HG03159 (cell line): ENCODE results near the gene CSF3R.
A peak's percentile ranks its signal among the peaks of the same experiment; 100 is the strongest.

Experiments
- ATAC-seq: cut with Tn5 transposase; IDR thresholded peaks from one replicate; pipeline ENCODE4 v1.9.1; 2021; ENCODE audit warnings: mild to moderate bottlenecking, moderate library complexity; ENCODE audit not compliant: unreplicated experiment

CSF3R gene

DNA sequence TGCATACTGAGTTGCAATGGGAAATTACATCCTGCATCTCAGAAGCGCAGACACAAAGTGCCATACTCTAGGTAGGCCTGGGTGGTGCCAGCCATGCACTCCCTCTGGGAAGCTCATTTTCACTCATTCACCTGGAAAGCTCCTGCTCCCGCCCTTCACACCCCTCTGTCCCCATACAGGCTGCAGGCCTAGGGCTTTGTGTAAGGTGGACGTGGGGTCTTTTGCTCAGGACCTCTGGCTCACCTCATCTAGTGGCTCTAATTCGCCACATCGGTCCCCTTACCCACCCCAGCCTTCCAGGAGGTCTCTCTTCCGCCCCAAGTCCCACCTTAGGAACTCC, 19.3 kb downstream of the CSF3R start:
- no peak for ATAC-seq

GRCh38 chr1:36458910-36459309, 23.8 kb downstream of the CSF3R start:
- ATAC-seq = no peak

DNA sequence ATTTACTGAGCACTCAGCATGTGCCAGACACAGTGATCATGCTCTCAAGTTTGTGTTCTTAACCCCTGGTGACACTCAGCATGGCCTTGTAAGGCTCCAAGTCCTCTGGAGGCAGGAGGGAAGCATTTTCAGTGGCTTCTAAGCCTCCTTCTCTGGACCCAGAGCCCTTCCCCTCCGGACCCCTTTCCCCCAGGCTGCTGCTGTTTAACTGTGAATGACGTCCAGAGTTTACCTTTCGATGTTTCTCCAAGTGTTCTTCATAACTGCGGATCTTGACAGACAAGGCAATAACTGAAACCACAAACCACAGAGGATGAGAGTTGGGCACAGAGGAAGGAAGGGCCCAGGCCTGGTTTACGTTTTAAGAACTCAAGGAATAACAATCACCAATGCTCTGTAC, 25.0 kb downstream of the CSF3R start:
- no peak for ATAC-seq

- no peak for ATAC-seq
Measured at GRCh38 chr1:36456391-36456928, 26.3 kb downstream of the CSF3R start.

GRCh38 chr1:36455386-36455785, 27.3 kb downstream of the CSF3R start:
- no peak for ATAC-seq

DNA sequence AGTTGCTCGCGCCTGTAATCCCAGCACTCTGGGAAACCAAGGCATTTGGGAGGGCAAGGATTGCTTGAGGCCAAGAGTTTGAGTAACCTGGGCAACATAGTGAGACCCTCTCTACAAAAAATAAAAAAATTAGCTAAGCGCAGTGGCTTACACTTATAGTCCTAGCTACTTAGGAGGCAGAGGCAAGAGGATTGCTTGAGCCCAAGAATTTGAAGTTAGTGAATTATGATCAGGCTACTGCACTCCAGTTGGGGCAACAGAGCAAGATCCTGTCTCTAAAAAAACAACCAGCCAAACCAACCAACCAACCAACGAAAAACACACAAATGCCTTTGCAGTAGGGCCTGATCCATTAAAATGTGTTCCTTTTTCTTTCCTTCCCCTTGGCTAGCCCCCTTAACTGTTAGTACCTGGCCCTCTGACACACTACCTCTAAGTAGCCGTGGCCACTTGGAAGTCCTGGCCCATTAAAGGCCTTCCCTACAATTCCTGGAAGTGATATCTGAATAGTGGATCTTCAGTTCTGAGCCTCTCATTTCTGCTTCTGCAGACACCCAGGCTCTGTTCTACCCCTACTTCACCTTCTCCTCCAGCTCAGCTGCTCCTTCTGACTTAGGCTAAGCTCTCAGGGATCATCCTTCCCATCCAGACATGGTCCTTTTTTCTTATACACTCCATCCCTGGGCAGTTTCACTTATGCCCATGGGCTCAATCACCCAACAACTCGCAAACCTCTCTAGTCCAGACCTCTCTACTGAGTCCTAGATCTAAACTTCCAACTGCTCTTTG, 28.9 kb downstream of the CSF3R start:
- no peak for ATAC-seq

GRCh38 chr1:36453051-36453450, 29.7 kb downstream of the CSF3R start:
- no peak for ATAC-seq

DNA sequence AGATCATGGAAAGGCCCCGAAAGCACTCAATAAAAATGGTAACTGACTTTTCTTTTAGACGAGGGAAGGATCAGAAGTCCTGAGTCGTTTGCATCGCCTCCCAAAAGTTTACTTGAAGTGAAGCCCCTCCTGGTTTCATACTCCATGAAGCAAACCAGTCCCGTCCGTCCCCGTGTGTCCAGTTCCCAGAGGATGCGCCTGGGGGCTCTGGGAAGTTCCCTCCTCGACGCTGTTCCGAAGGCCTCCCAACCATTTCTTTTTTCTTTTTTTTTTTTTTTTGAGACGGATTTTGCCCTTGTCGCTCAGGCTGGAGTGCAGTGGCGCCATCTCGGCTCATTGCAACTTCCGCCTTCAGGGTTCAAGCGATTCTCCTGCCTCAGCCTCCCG, 31.8 kb downstream of the CSF3R start:
- no peak for ATAC-seq

DNA sequence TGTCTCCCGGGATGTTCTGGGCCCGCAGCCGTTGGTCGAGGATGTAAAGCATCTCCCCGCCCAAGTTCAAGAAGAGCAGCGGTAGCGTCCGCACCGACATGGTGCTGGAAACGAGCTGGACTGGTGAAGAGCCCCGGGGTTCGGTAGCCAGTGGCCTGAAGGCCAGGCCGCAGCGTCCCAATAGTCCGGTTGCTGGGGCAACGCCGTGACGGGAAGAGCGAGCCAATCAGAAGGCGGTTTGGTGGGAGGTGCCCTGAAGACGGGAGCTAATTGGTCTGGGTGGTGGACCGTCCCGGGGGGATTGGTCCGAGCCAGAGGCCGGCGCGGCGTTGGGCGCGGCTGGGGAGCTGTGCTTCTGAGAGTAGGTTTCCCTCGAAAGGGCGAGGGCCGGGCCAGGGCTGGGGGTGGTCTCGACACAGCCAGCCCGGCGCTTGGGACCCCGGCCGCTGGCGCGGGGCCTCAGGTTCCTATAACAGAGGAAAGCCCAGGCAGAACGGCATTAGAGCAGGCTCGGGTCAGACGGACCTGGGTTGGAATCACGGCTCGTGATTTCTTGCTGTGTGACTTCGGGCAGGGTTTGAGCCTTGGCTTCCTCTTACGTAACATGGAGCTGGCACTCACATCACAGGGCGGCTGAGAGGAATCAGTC, 32.3 kb downstream of the CSF3R start, which contains the start of gene OSCP1:
TSS of gene OSCP1 (minus strand) at position 182 of the 649 bp plus-strand sequence. CDS start at position 100, 82 bp downstream.
- peak; percentile 97 for ATAC-seq

DNA sequence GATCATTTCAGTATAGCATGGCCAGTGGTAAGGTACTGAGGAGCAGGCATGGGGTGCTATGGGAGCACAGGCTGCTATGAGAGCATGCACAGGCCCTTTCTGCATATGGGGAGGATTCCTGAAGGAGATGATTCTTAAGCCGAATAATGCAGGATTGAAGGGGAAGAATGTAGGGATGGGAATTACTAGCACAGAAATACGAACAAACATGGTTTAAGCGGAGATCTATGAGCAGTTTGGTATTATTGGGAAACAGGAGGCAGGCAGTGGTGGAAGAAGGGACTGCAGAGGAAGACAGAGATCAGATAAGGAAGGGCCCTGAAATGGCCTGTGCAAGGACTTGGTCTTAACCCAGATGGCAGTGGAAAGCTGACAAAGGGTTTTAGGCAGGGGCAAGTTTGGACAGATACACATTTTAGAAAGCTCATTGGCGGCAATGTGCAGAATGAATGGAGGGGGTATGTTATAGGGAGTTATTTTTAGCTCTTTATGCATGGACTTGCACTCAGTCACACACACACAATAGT, 34.1 kb downstream of the CSF3R start:
- ATAC-seq = no peak

GRCh38 chr1:36447450-36447849, 35.3 kb downstream of the CSF3R start:
- ATAC-seq = no peak

- ATAC-seq = no peak
Measured at GRCh38 chr1:36446746-36447145, 36.0 kb downstream of the CSF3R start.

GRCh38 chr1:36446271-36446670, 36.4 kb downstream of the CSF3R start:
- ATAC-seq = no peak

GRCh38 chr1:36443297-36443696, 39.4 kb downstream of the CSF3R start:
- ATAC-seq = no peak

GRCh38 chr1:36442337-36442736, 40.4 kb downstream of the CSF3R start:
- ATAC-seq = no peak

GRCh38 chr1:36440646-36441045, 42.1 kb downstream of the CSF3R start:
- no peak for ATAC-seq

DNA sequence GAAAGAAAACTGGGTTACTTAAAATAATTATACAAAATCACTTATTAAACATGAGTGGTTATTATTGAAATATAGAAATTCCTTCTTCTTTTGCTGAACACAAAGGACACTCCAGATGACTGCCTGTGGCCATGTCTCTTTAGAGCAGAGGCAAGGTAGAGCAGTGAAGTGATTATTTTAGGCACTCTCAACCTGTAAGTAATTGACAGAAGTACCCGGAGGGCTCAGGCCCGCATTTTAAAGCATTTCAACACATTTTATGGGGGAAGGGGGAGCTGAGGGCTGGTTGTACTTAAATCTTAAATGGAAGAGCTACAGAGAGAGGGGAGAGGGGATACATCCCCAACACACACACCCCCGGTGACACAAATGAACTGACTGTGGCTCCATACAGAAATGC, 42.7 kb downstream of the CSF3R start:
- ATAC-seq = no peak

DNA sequence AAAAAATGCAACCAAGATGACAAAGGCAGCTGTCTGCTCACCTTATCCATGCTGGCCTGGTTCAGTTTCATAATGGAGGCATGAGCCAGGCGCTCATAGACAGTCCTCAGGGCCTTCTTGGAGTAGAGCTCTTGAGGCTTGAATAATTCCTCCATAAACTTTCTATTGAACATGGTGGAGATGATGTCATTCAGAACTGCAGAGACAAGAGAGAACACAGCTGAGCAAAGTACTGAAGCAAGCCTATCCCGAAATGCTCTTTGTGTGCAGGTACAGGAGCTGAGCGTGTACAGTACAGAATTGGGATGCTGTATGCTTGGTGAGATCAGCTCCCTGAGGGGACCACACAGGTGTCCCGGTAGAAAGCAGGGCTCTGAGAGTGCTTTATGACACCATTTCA, 44.0 kb downstream of the CSF3R start:
- no peak for ATAC-seq

- no peak for ATAC-seq
Measured at GRCh38 chr1:36436821-36437220, 45.9 kb downstream of the CSF3R start.

GRCh38 chr1:36433102-36433501, 49.6 kb downstream of the CSF3R start:
- ATAC-seq = no peak

DNA sequence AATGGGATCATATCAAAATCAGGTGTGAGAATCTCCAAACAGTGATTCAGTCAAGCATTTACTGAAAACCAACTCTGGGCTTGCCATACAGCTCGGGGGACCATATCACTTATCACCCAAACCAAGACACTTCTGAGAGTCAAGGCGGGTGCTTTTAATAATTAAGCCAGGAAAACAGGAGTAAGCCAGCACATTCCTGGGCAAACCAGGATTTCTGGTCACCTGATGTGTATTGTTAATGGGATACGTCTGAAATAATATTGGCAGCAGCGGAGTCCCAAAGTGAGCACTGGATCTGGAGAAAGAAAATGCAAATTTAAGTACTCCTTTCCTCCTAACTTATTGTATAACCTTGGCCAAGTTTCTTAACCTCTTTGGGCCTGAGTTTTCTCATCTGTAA, 50.1 kb downstream of the CSF3R start:
- ATAC-seq = no peak

DNA sequence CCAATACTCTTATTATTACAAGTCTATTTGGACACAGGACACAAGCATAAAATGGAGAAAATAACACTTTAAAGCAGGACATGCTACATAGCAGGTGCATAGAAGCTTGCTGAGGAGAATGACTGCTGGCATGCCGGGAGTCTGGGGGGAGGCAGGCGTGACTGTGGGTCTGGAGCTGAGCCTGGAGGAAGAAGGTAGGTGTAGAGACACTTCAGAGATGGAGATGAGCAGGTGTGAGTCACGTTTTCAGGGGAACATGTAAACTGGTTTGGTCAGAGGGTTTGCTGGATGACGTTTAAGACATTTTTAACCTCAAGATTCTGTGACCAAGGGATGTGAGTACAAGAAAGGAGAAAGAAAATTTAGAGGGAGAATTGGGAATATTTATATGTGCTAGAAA, 56.9 kb downstream of the CSF3R start:
- ATAC-seq = no peak
